Measurements from ENCODE around the gene NPM3.
"Not testable (repeated sequence)": the region's sequence is repeated elsewhere in the genome, so short reads cannot be mapped to it uniquely, and the experiment has no call there.

The NPM3 gene

DNA sequence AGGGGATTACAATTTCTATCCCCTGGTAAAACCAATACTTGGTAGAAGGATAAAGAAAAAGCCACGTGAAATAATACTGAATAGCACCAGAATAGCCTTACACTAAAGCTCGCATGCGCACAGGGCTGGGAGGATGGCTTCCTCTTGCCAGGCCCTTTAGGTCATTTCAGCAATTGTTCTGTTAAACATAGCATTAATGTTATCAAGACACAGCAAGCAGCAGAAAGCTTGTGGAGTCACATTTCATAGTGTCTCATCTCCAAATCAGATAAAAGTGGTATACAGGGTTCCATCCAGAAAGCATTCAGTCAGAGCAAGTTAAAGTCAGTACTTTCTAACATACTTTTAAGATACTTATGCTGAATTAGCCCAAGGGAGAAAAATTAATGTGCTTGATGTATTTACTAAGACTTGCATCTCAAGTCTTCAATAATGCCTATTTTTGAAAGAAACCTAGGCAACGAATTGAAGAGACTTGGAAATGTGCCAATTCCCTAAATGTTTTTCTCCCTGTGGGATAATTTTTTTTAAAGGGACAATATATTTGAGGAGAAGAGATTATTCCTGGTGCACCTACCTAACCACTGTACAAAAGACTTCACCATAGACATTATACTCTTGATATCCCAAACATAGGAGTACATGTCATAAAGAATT lies 14.3 kb upstream of the NPM3 start:
- no peak overlapping the region for H2AFZ ChIP-seq (ENCODE audit: low read length)
- no peaks in the 10 kb centered on the region for H3K27me3 ChIP-seq (replicated peaks; ENCODE audit: insufficient read depth, low read length)
- H4K20me1 ChIP-seq (ENCODE audit: insufficient read depth, low read length): peaks cover 8% of the 10 kb centered on the region; the same call in 1 of the 2 replicates
- H3K4me3 ChIP-seq (ENCODE audit: low read length): no peak overlapping the region
- H3K27ac ChIP-seq (ENCODE audit: low read length): no peak overlapping the region
- H3K4me1 ChIP-seq (ENCODE audit: low read length): no peaks in the 10 kb centered on the region
- H3K9ac ChIP-seq (ENCODE audit: low read length): no peak overlapping the region
- peaks cover 4% of the 10 kb centered on the region; the same call in 1 of the 2 replicates for H3F3A ChIP-seq (ENCODE audit: insufficient read depth, low read length)
- no peak overlapping the region for H3K4me2 ChIP-seq (ENCODE audit: low read depth, low read length)
- TF ChIP-seq CTCF (IDR thresholded peaks at IDR 0.05; ENCODE audit: low read length): no peak
- TF ChIP-seq EZH2phosphoT487 (IDR thresholded peaks at IDR 0.05; ENCODE audit: low read length): no peak
- TF ChIP-seq EZH2 (optimal IDR thresholded peaks at IDR 0.05; ENCODE audit: low read depth, low read length): no peak
- no peaks in the 10 kb centered on the region for H3K9me3 ChIP-seq (replicated peaks; ENCODE audit: insufficient read depth, low read length)
- peaks cover 39% of the 10 kb centered on the region for H3K36me3 ChIP-seq (replicated peaks; ENCODE audit: insufficient read depth, low read length)
- no peak for DNase-seq
- peaks cover 88% of the 10 kb centered on the region for H3K79me2 ChIP-seq (ENCODE audit: low read length)
- no peaks in the 10 kb centered on the region for H3K9me2 ChIP-seq (replicated peaks; ENCODE audit: insufficient read depth, low read length)

DNA sequence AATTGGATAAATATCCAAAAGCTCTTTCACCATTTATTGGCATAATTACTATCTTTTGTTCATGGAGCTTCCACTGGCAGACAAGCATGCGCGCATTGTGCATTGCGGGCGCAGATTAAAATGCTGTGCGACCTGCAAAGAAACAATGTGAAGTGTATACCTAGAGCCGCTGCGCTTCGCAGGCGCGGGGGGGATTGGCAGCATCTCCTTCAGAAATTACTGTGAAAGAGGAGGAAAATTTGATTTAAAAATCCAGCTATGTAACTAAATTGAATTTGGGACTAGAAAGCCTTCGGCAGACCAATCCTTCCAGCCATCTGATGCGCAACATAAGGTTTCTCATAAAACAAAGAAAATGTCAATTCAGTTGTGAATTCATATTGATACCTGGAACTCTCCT lies 10.3 kb upstream of the NPM3 start:
- H3K27ac ChIP-seq (ENCODE audit: low read length): no peak overlapping the region
- H3K9ac ChIP-seq (ENCODE audit: low read length): no peak overlapping the region
- no peaks in the 10 kb centered on the region for H3K9me3 ChIP-seq (replicated peaks; ENCODE audit: insufficient read depth, low read length)
- H2AFZ ChIP-seq (ENCODE audit: low read length): no peak overlapping the region
- H4K20me1 ChIP-seq (ENCODE audit: insufficient read depth, low read length): peaks cover 3% of the 10 kb centered on the region; the same call in 1 of the 2 replicates
- H3F3A ChIP-seq (ENCODE audit: insufficient read depth, low read length): peaks cover 6% of the 10 kb centered on the region; the same call in 1 of the 2 replicates
- DNase-seq: no peak
- H3K4me1 ChIP-seq (ENCODE audit: low read length): no peaks in the 10 kb centered on the region
- H3K79me2 ChIP-seq (ENCODE audit: low read length): peaks cover 55% of the 10 kb centered on the region
- no peaks in the 10 kb centered on the region for H3K27me3 ChIP-seq (replicated peaks; ENCODE audit: insufficient read depth, low read length)
- no peaks in the 10 kb centered on the region for H3K9me2 ChIP-seq (replicated peaks; ENCODE audit: insufficient read depth, low read length)
- no peak overlapping the region for H3K4me3 ChIP-seq (ENCODE audit: low read length)
- H3K4me2 ChIP-seq (ENCODE audit: low read depth, low read length): no peak overlapping the region
- H3K36me3 ChIP-seq (replicated peaks; ENCODE audit: insufficient read depth, low read length): peaks cover 28% of the 10 kb centered on the region
- TF ChIP-seq EZH2 (optimal IDR thresholded peaks at IDR 0.05; ENCODE audit: low read depth, low read length): no peak
- no peak for TF ChIP-seq CTCF (IDR thresholded peaks at IDR 0.05; ENCODE audit: low read length)
- TF ChIP-seq EZH2phosphoT487 (IDR thresholded peaks at IDR 0.05; ENCODE audit: low read length): no peak

GRCh38 chr10:101789686-101790085 lies 6.4 kb upstream of the NPM3 start:
- Histone ChIP-seq H3K9me2 (replicated peaks; ENCODE audit: insufficient read depth, low read length) (no peaks in the 10 kb centered on the region), H3F3A (ENCODE audit: insufficient read depth, low read length) (peaks cover 30% of the 10 kb centered on the region), H3K36me3 (replicated peaks; ENCODE audit: insufficient read depth, low read length) (peaks cover 29% of the 10 kb centered on the region)

GRCh38 chr10:101789231-101789630 lies 6.0 kb upstream of the NPM3 start:
- H3K9me3 ChIP-seq (replicated peaks; ENCODE audit: insufficient read depth, low read length); H3K9ac ChIP-seq (ENCODE audit: low read length); H3K27me3 ChIP-seq (replicated peaks; ENCODE audit: insufficient read depth, low read length); H3K27ac ChIP-seq (ENCODE audit: low read length); DNase-seq; H4K20me1 ChIP-seq (ENCODE audit: insufficient read depth, low read length); H3K9me2 ChIP-seq (replicated peaks; ENCODE audit: insufficient read depth, low read length); H2AFZ ChIP-seq (ENCODE audit: low read length); H3K4me1 ChIP-seq (ENCODE audit: low read length); H3K4me3 ChIP-seq (ENCODE audit: low read length); H3K4me2 ChIP-seq (ENCODE audit: low read depth, low read length): not testable (repeated sequence)
- peaks cover 27% of the 10 kb centered on the region for H3K79me2 ChIP-seq (ENCODE audit: low read length)
- H3F3A ChIP-seq (ENCODE audit: insufficient read depth, low read length): peaks cover 35% of the 10 kb centered on the region
- H3K36me3 ChIP-seq (replicated peaks; ENCODE audit: insufficient read depth, low read length): peaks cover 25% of the 10 kb centered on the region

More at GRCh38 chr10:101789686-101790085, 6.4 kb upstream of the NPM3 start:
- Histone ChIP-seq H3K79me2 (ENCODE audit: low read length) (peaks cover 31% of the 10 kb centered on the region), H3K4me3 (ENCODE audit: low read length) (no peak overlapping the region), H3K9ac (ENCODE audit: low read length) (no peak overlapping the region), H3K27ac (ENCODE audit: low read length) (no peak overlapping the region), H3K4me1 (ENCODE audit: low read length) (no peaks in the 10 kb centered on the region), H4K20me1 (ENCODE audit: insufficient read depth, low read length) (no peaks in the 10 kb centered on the region; the same call in 1 of the 2 replicates), H3K9me3 (replicated peaks; ENCODE audit: insufficient read depth, low read length) (no peaks in the 10 kb centered on the region), H3K4me2 (ENCODE audit: low read depth, low read length) (no peak overlapping the region), H3K27me3 (replicated peaks; ENCODE audit: insufficient read depth, low read length) (no peaks in the 10 kb centered on the region), H2AFZ (ENCODE audit: low read length) (no peak overlapping the region)
- no peak for DNase-seq
- TF ChIP-seq CTCF (IDR thresholded peaks at IDR 0.05; ENCODE audit: low read length) (no peak), EZH2 (optimal IDR thresholded peaks at IDR 0.05; ENCODE audit: low read depth, low read length) (no peak), EZH2phosphoT487 (IDR thresholded peaks at IDR 0.05; ENCODE audit: low read length) (no peak)
